OCI-LY7 (cell line): ENCODE data around the gene TNS3. TPM values are rescaled to one million over a fixed set of nuclear protein-coding genes. Genes with fewer than 3 reads are reported as not detected.

ENCODE experiments used
- BruUV-seq: library from RNA; stranded (reverse); fragments of 400-500 nt; replicated peaks from 2 replicates; lab custom pipeline; 2021; lab: Mats Ljungman, UMichigan
- CTCF ChIA-PET: fragments of 300-600 bp; sonication (Branson Sonifier 250); formaldehyde crosslinking; loops from one replicate; lab custom pipeline; 2022; ENCODE audit warnings: antibody characterized with exemption; ENCODE audit not compliant: unreplicated experiment; lab: Charles Lee
- POLR2A ChIA-PET: fragments of 300-600 bp; sonication (Branson Sonifier 250); formaldehyde crosslinking; loops from one replicate; lab custom pipeline; 2022; ENCODE audit warnings: antibody characterized with exemption; lab: Charles Lee
- DNase-seq: peaks from one replicate; pipeline ENCODE4 v3.0.0-alpha.2; 2015; ENCODE audit warnings: low spot score
- H2AFZ ChIP-seq: fragments of 200-600 bp; sonication (generic), shearing (Covaris generic); 2 replicates; pipeline ENCODE4 v1.6.1; 2014; ENCODE audit warnings: mild to moderate bottlenecking, antibody characterized with exemption, low read length, moderate library complexity
- H3K27ac ChIP-seq: fragments of 200-600 bp; sonication (generic); 2 replicates; pipeline ENCODE4 v1.5.1; 2014; ENCODE audit warnings: mixed run types, low read depth, mild to moderate bottlenecking, moderate library complexity, low read length, inconsistent platforms; ENCODE audit not compliant: poor library complexity, severe bottlenecking
- H3K36me3 ChIP-seq: fragments of 200-600 bp; sonication (generic); 2 replicates; pipeline ENCODE4 v1.6.1; 2014; ENCODE audit warnings: mild to moderate bottlenecking, antibody characterized with exemption, low read length, moderate library complexity, mixed read lengths; ENCODE audit not compliant: insufficient read depth
- H3K4me1 ChIP-seq: fragments of 200-600 bp; sonication (generic); 2 replicates; pipeline ENCODE4 v1.5.1; 2014; ENCODE audit warnings: mild to moderate bottlenecking, low read length; ENCODE audit not compliant: insufficient read depth, poor library complexity, severe bottlenecking
- H3K4me2 ChIP-seq: fragments of 200-600 bp; sonication (generic); 2 replicates; pipeline ENCODE4 v1.6.1; 2014; ENCODE audit warnings: mild to moderate bottlenecking, low read length
- H3K4me3 ChIP-seq: fragments of 200-600 bp; sonication (generic); 2 replicates; pipeline ENCODE4 v1.5.1; 2014; ENCODE audit warnings: mild to moderate bottlenecking, low read depth, low read length; ENCODE audit not compliant: poor library complexity, severe bottlenecking
- H3K79me2 ChIP-seq: fragments of 200-600 bp; sonication (generic); 2 replicates; pipeline ENCODE4 v1.6.1; 2016; ENCODE audit warnings: low read depth, mild to moderate bottlenecking, low read length, moderate library complexity, mixed read lengths; ENCODE audit not compliant: insufficient read depth
- H3K9me2 ChIP-seq: fragments of 200-600 bp; sonication (generic); 2 replicates; pipeline ENCODE4 v1.6.1; 2016; ENCODE audit warnings: mild to moderate bottlenecking, low read length, mixed read lengths; ENCODE audit not compliant: insufficient read depth
- H3K9me3 ChIP-seq: fragments of 200-600 bp; sonication (generic); 2 replicates; pipeline ENCODE4 v1.6.1; 2014; ENCODE audit warnings: mild to moderate bottlenecking, mixed run types, low read length, mixed read lengths
- H4K20me1 ChIP-seq: fragments of 200-600 bp; sonication (generic); 2 replicates; pipeline ENCODE4 v1.6.1; 2014; ENCODE audit warnings: mild to moderate bottlenecking, antibody characterized with exemption, low read length, moderate library complexity, mixed read lengths; ENCODE audit not compliant: insufficient read depth
- EZH2phosphoT487 ChIP-seq: fragments of 200-600 bp; sonication (generic); IDR thresholded peaks from 2 replicates; pipeline ENCODE4 v1.6.1; 2018; ENCODE audit warnings: low read depth, borderline replicate concordance, mild to moderate bottlenecking, mixed run types, antibody characterized with exemption, low read length, moderate library complexity, mixed read lengths
- intact Hi-C: fragments of 100-400 bp; cut with micrococcal nuclease; formaldehyde crosslinking; loops from one replicate; pipeline ENCODE4 v1.10.0; 2022; ENCODE audit not compliant: unreplicated experiment
- total RNA-seq, 2 experiments: library from RNA; depleted of rRNA in 1 of 2; stranded (reverse); fragments of >200 nt in 1 of 2; shearing (Covaris generic) in 1 of 2; gene quantifications; 2 replicates each; pipeline ENCODE4 v1.2.3, GENCODE V29; 2014 to 2022
- TF ChIP-seq, protein P1 (sequence below): fragments of 200-600 bp; sonication (generic); conservative IDR thresholded peaks from 2 replicates; pipeline ENCODE4 v1.5.1; 2014; ENCODE audit warnings: mild to moderate bottlenecking, antibody characterized with exemption, low read length, moderate library complexity, mixed read lengths

The TNS3 gene
- total RNA-seq, 2 experiments from 2014 or later = 9.5 to 42.1 TPM

DNA sequence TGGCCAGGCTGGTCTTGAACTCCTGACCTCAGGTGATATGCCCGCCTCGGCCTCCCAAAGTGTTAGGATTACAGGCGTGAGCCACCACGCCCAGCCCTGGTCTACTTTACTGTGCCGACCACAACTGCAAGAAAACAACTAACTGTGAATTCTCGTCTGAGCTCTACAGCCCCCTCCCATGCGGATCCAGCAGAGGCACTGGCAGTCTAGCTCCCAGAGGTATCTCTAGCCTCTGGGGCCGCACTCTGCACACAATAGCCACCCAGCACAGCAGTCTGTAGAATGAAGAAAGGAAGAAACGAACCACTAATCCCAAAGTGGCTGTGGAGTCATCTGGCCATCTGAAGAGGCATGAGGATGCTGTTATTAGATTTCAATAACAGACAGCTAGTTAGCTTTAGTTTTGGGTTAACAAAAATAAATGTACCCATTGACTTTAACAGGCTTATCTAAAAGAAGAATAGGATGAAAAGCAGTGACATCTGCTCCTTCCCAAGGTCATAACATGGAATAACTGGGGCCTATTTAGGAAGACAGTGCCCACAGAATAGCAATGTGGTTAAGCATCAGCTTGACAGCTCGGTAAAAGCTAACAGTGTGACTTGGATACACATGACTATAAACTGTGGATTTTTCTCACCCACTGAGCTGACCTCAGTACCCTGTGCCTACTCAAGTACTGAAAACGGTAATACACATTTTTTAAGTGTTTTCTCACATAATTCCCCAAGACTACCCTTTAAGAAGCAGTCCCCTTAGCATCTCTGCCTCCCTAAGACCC, 131.9 kb downstream of the TNS3 start:
- Histone ChIP-seq H4K20me1 (no peaks in the 10 kb centered on the region), H3K4me1 (peaks cover under 1% of the 10 kb centered on the region), H3K79me2 (no peaks in the 10 kb centered on the region), H3K4me3 (no peak overlapping the region), H3K9me3 (no peaks in the 10 kb centered on the region), H3K27ac (no peak overlapping the region), H2AFZ (no peak overlapping the region), H3K36me3 (no peaks in the 10 kb centered on the region), H3K9me2 (no peaks in the 10 kb centered on the region), H3K4me2 (no peak overlapping the region)
- no peak for DNase-seq
- no peak for TF ChIP-seq EZH2phosphoT487
- TF ChIP-seq, protein P1, sequence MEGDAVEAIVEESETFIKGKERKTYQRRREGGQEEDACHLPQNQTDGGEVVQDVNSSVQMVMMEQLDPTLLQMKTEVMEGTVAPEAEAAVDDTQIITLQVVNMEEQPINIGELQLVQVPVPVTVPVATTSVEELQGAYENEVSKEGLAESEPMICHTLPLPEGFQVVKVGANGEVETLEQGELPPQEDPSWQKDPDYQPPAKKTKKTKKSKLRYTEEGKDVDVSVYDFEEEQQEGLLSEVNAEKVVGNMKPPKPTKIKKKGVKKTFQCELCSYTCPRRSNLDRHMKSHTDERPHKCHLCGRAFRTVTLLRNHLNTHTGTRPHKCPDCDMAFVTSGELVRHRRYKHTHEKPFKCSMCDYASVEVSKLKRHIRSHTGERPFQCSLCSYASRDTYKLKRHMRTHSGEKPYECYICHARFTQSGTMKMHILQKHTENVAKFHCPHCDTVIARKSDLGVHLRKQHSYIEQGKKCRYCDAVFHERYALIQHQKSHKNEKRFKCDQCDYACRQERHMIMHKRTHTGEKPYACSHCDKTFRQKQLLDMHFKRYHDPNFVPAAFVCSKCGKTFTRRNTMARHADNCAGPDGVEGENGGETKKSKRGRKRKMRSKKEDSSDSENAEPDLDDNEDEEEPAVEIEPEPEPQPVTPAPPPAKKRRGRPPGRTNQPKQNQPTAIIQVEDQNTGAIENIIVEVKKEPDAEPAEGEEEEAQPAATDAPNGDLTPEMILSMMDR = no peak
- CTCF ChIA-PET = no interaction called here
- no TSS peak for BruUV-seq
- intact Hi-C loops = no loop called here
- POLR2A ChIA-PET = interaction anchor here (0.7 kb wide), 1 partner anchor 15 kb away, joined by 3 read pairs; no protein-coding TSS in a partner anchor

DNA sequence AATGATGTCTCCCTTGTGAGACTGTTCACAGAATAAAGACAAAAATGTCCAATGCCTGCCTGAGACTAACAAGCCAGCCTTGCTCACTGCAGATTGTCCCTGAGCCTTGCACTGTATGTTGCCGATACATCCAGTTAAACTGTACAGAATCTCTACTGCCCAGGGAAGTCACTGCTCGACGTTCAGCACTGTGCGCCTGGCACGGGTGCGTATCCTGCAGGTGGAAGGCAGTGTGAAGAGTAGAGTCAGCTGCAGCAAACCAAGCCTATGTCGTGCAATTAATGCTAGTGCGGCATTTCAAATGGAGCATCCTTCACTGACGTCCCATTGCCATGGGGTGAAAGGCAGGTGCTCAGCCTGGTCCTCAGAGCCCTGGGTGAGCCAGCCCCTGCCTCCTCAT, 132.9 kb downstream of the TNS3 start:
- Histone ChIP-seq H3K4me1 (peaks cover 3% of the 10 kb centered on the region), H3K9me2 (no peaks in the 10 kb centered on the region), H3K36me3 (no peaks in the 10 kb centered on the region), H3K9me3 (no peaks in the 10 kb centered on the region), H3K79me2 (no peaks in the 10 kb centered on the region), H2AFZ (no peak overlapping the region), H4K20me1 (no peaks in the 10 kb centered on the region), H3K27ac (no peak overlapping the region), H3K4me2 (no peak overlapping the region), H3K4me3 (no peak overlapping the region)
- intact Hi-C loops = no loop called here
- TF ChIP-seq, protein P1 = no peak
- no peak for TF ChIP-seq EZH2phosphoT487
- no TSS peak for BruUV-seq
- DNase-seq = no peak
- ChIA-PET CTCF (no interaction called here), POLR2A (interaction anchor here (0.7 kb wide), 1 partner anchor 385 kb away, joined by 3 read pairs; no protein-coding TSS in a partner anchor)
